IMR-90 (cell line): ENCODE data around the gene VDAC2. TPM values are rescaled to one million over a fixed set of nuclear protein-coding genes. Genes with fewer than 3 reads are reported as not detected.
A peak's percentile ranks its signal among the peaks of the same experiment; 100 is the strongest.

Experiments used
- ATAC-seq: fragments of 200-7000 bp; cut with Tn5 transposase; 2 replicates; pipeline ENCODE4 v1.9.1; 2020; ENCODE audit warnings: low read depth, mild to moderate bottlenecking, moderate library complexity
- BruUV-seq: library from RNA; stranded (reverse); fragments of 400-500 nt; replicated peaks from 2 replicates; lab custom pipeline; 2021; lab: Mats Ljungman, UMichigan
- CTCF ChIA-PET: fragments of 300-600 bp; formaldehyde crosslinking; extraction: SDS; loops from one replicate; lab custom pipeline; 2021; ENCODE audit warnings: antibody characterized with exemption; lab: Yijun Ruan, JAX
- POLR2A ChIA-PET: fragments of 300-600 bp; sonication (Branson Sonifier 250); formaldehyde crosslinking; loops from one replicate; lab custom pipeline; 2022; ENCODE audit warnings: antibody characterized with exemption; ENCODE audit not compliant: unreplicated experiment; lab: Charles Lee
- DNase-seq: peaks from one replicate; pipeline ENCODE4 v3.0.0; 2013
- H2AFZ ChIP-seq: replicated peaks from 2 replicates; pipeline ENCODE3; 2013; ENCODE audit warnings: low read length, mild to moderate bottlenecking; ENCODE audit not compliant: poor library complexity
- H2AK5ac ChIP-seq: 2 replicates; pipeline ENCODE4 v1.6.1; 2013; ENCODE audit warnings: low read depth, low read length, inconsistent platforms
- H2AK9ac ChIP-seq: replicated peaks from 2 replicates; pipeline ENCODE3; 2013; ENCODE audit warnings: mild to moderate bottlenecking, low read depth, low read length, moderate library complexity; ENCODE audit not compliant: poor library complexity
- H2BK120ac ChIP-seq: 2 replicates; pipeline ENCODE4 v1.6.1; 2013; ENCODE audit warnings: low read depth, low read length, inconsistent platforms
- H2BK15ac ChIP-seq: 3 replicates; pipeline ENCODE4 v1.6.1; 2013; ENCODE audit warnings: low read depth, low read length, inconsistent platforms
- H2BK20ac ChIP-seq: 2 replicates; pipeline ENCODE4 v1.6.1; 2013; ENCODE audit warnings: low read depth, mild to moderate bottlenecking, inconsistent platforms, low read length, moderate library complexity
- H2BK5ac ChIP-seq: 2 replicates; pipeline ENCODE4 v1.6.1; 2013; ENCODE audit warnings: mild to moderate bottlenecking, low read depth, low read length, inconsistent platforms; ENCODE audit not compliant: poor library complexity, severe bottlenecking
- H3K14ac ChIP-seq: replicated peaks from 2 replicates; pipeline ENCODE4 v1.6.1; 2013; ENCODE audit warnings: low read depth, low read length, inconsistent platforms
- H3K18ac ChIP-seq: 2 replicates; pipeline ENCODE4 v1.6.1; 2013; ENCODE audit warnings: low read depth, low read length, control low read depth
- H3K23ac ChIP-seq: 2 replicates; pipeline ENCODE4 v1.6.1; 2013; ENCODE audit warnings: low read depth, low read length, inconsistent platforms
- H3K27ac ChIP-seq: 2 replicates; pipeline ENCODE4 v1.5.1; 2013; ENCODE audit warnings: mild to moderate bottlenecking, control low read depth, low read length; ENCODE audit not compliant: insufficient read depth
- H3K27me3 ChIP-seq: 2 replicates; pipeline ENCODE4 v1.6.1; 2013; ENCODE audit warnings: low read length; ENCODE audit not compliant: control insufficient read depth, insufficient read depth
- H3K36me3 ChIP-seq: 2 replicates; pipeline ENCODE4 v1.6.1; 2013; ENCODE audit warnings: low read length, mixed read lengths; ENCODE audit not compliant: control insufficient read depth, insufficient read depth
- H3K4ac ChIP-seq: 2 replicates; pipeline ENCODE4 v1.6.1; 2013; ENCODE audit warnings: low read depth, low read length, inconsistent platforms
- H3K4me1 ChIP-seq: 2 replicates; pipeline ENCODE4 v1.6.1; 2013; ENCODE audit warnings: low read length, mixed read lengths; ENCODE audit not compliant: control insufficient read depth, insufficient read depth
- H3K4me2 ChIP-seq: 2 replicates; pipeline ENCODE4 v1.6.1; 2013; ENCODE audit warnings: low read depth, mild to moderate bottlenecking, control low read depth, low read length, moderate library complexity
- H3K4me3 ChIP-seq: 2 replicates; pipeline ENCODE4 v1.5.1; 2013; ENCODE audit warnings: low read depth, mild to moderate bottlenecking, control low read depth, low read length, moderate library complexity; ENCODE audit not compliant: insufficient read depth
- H3K56ac ChIP-seq: 2 replicates; pipeline ENCODE4 v1.6.1; 2013; ENCODE audit warnings: low read length, inconsistent platforms; ENCODE audit not compliant: insufficient read depth; ENCODE audit errors: extremely low read depth
- H3K79me1 ChIP-seq, 2 experiments: 2 replicates each; pipeline ENCODE4 v1.6.1; 2013; ENCODE audit warnings: low read length in 2 of 2, inconsistent platforms in 1 of 2, low read depth in 1 of 2
- H3K9ac ChIP-seq: 2 replicates; pipeline ENCODE4 v1.6.1; 2013; ENCODE audit warnings: low read depth, low read length, control low read depth
- H3K9me1 ChIP-seq: 2 replicates; pipeline ENCODE4 v1.6.1; 2013; ENCODE audit warnings: low read length, inconsistent platforms; ENCODE audit not compliant: insufficient read depth
- H3K9me3 ChIP-seq: 2 replicates; pipeline ENCODE4 v1.6.1; 2013; ENCODE audit warnings: low read length; ENCODE audit not compliant: control insufficient read depth, insufficient read depth
- H4K20me1 ChIP-seq: 2 replicates; pipeline ENCODE4 v1.6.1; 2013; ENCODE audit warnings: low read length, inconsistent platforms; ENCODE audit not compliant: insufficient read depth
- H4K5ac ChIP-seq: 2 replicates; pipeline ENCODE4 v1.6.1; 2013; ENCODE audit warnings: mild to moderate bottlenecking, low read depth, low read length, control low read depth
- H4K8ac ChIP-seq, 2 experiments: 2 replicates each; pipeline ENCODE4 v1.6.1; 2013; ENCODE audit warnings: low read depth in 2 of 2, low read length in 2 of 2, control low read depth in 1 of 2, inconsistent platforms in 1 of 2
- H4K91ac ChIP-seq: 2 replicates; pipeline ENCODE4 v1.6.1; 2013; ENCODE audit warnings: low read depth, low read length, inconsistent platforms; ENCODE audit not compliant: insufficient read depth
- MXI1 ChIP-seq: IDR thresholded peaks from 2 replicates; pipeline ENCODE4 v1.6.1; 2012; ENCODE audit warnings: low read depth, mild to moderate bottlenecking, low read length, moderate library complexity, borderline replicate concordance
- NFE2L2 ChIP-seq: fragments of 150-350 bp; IDR thresholded peaks from 2 replicates; pipeline ENCODE4 v1.6.1; 2016; ENCODE audit warnings: low read depth, mild to moderate bottlenecking, low read length
- RAD21 ChIP-seq: IDR thresholded peaks from 2 replicates; pipeline ENCODE4 v1.6.1; 2012; ENCODE audit warnings: low read length, improper control_type of control experiment
- RCOR1 ChIP-seq: IDR thresholded peaks from 2 replicates; pipeline ENCODE4 v1.6.1; 2012; ENCODE audit warnings: mild to moderate bottlenecking, low read length, improper control_type of control experiment; ENCODE audit not compliant: insufficient replicate concordance
- WGBS, 2 experiments: methylation state at CpG; one replicate each; pipeline versions ENCODE4 v1.1.5 to v1.1.7; 2013; ENCODE audit warnings: missing lambda C conversion rate in 2 of 2; ENCODE audit not compliant: insufficient read length in 1 of 2; ENCODE audit errors: extremely low coverage in 2 of 2; 5-methylcytosine and 5-hydroxymethylcytosine counted together
- dilution Hi-C: fragments of 300-500 bp; cut with HindIII; formaldehyde crosslinking; loops from one replicate; pipeline ENCODE4 v1.14.3; 2018; ENCODE audit warnings: low sequenced_read_pairs; ENCODE audit not compliant: unreplicated experiment
- in situ Hi-C: fragments of 300-500 bp; cut with MboI; formaldehyde crosslinking; loops from 3 replicates; pipeline ENCODE4 v1.14.3; 2019; ENCODE audit warnings: low sequenced_read_pairs, inconsistent platforms, mixed read lengths
- intact Hi-C: fragments of 100-400 bp; cut with micrococcal nuclease; formaldehyde crosslinking; loops from 2 replicates; pipeline ENCODE4 v1.10.0; 2022
- polyA plus RNA-seq, 3 experiments: library from polyadenylated mRNA; depleted of rRNA; stranded (reverse); fragments of >200 nt; gene quantifications; 2 replicates each; pipeline ENCODE4 v1.2.3, GENCODE V29; 2012; ENCODE audit warnings: low replicate concordance in 1 of 3
- total RNA-seq: library from RNA; depleted of rRNA; stranded (reverse); fragments of >200 nt; gene quantifications from 2 replicates; pipeline ENCODE4 v1.2.3, GENCODE V29; 2012

The VDAC2 gene
- total and polyA plus RNA-seq, 2 of the 4 experiments (the other 2 are of a cell fraction), result 122 to 139 TPM

DNA sequence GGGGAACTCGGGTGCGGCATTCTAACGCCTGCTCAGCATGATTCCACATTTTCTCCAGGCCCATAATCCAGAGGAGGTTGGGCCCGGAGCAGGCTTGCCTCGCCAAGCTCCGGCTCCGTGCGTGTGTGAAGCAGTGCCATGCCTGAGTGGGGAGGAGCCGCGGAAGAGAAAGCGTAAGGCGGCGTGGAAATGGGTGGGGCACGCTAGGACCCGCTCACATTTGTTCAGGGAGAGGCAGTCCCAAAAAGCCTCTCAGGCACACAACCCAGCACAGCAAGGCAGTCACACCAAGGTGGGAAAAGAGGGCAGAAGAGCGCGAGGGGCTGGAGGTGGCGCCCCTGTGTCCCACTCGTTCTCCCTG lies 695 bp upstream of the VDAC2 start:
- Histone ChIP-seq H3K4me1 (peaks cover 12% of the 10 kb centered on the region), H3K18ac (peak overlapping the region; percentile 82), H3K4ac (peak overlapping the region; percentile 99), H3K56ac (peak overlapping the region; percentile 98), H2AK5ac (peak overlapping the region; percentile 99), H3K27ac (peak overlapping the region; percentile 93), H2BK120ac (peak overlapping the region; percentile 93), H4K8ac (peak overlapping the region; percentile 98 to 99), H3K79me1 (peaks cover 2 to 17% of the 10 kb centered on the region in 2 experiments; a peak in 3 of 4 replicates), H2BK5ac (peak overlapping the region; percentile 91), H3K27me3 (no peaks in the 10 kb centered on the region), H3K14ac (peak overlapping the region; percentile 100), H2BK15ac (peak overlapping the region; percentile 94; the same call in 2 of the 3 replicates), H3K9me3 (no peaks in the 10 kb centered on the region), H4K20me1 (peaks cover 17% of the 10 kb centered on the region), H3K4me2 (peak overlapping the region; percentile 89), H3K4me3 (peak overlapping the region; percentile 71), H4K91ac (peak overlapping the region; percentile 95), H3K9me1 (peaks cover 9% of the 10 kb centered on the region), H2AK9ac (peak overlapping the region; percentile 100), H2BK20ac (peak overlapping the region; percentile 60), H4K5ac (peak overlapping the region; percentile 93), H3K23ac (peak overlapping the region; percentile 99), H3K9ac (peak overlapping the region; percentile 89), H2AFZ (peak overlapping the region; percentile 97), H3K36me3 (peaks cover 13% of the 10 kb centered on the region)
- dilution Hi-C loops, result no loop called here
- ATAC-seq, result peak; percentile 61
- POLR2A ChIA-PET, result no interaction called here
- in situ Hi-C loops, result no loop called here
- no TSS peak for BruUV-seq
- TF ChIP-seq NFE2L2, result peak; percentile 56; the same call in 1 of the 2 replicates
- TF ChIP-seq RCOR1, result no peak
- TF ChIP-seq RAD21, result no peak
- TF ChIP-seq MXI1, result peak; percentile 65; the same call in 1 of the 2 replicates
- peak; percentile 65 for DNase-seq
- 5% methylated on average over 4 of the region's 19 CpGs; no CpG with 5 or more reads in 1 of the 2 experiments for WGBS, 2 experiments
- intact Hi-C loops, result loop anchor here (1.0 to 5.0 kb wide), 3 partner anchors 15 to 98 kb away; partner anchors contain the start of gene SAMD8
- CTCF ChIA-PET, result no interaction called here
